ENCODE results near the gene MYO10. TPM values are rescaled to one million over a fixed set of nuclear protein-coding genes. Genes with fewer than 3 reads are reported as not detected.
"Not testable (repeated sequence)": the region's sequence is repeated elsewhere in the genome, so short reads cannot be mapped to it uniquely, and the experiment has no call there.

The MYO10 gene
- polyA plus RNA-seq, 3 donors = 38.1 to 42.3 (median 38.2) TPM

- DNase-seq (ENCODE audit: low read depth in 3 of 3, low spot score in 2 of 3) = no peak
Observed at GRCh38 chr5:16791904-16792597, 144.0 kb downstream of the MYO10 start.

DNA sequence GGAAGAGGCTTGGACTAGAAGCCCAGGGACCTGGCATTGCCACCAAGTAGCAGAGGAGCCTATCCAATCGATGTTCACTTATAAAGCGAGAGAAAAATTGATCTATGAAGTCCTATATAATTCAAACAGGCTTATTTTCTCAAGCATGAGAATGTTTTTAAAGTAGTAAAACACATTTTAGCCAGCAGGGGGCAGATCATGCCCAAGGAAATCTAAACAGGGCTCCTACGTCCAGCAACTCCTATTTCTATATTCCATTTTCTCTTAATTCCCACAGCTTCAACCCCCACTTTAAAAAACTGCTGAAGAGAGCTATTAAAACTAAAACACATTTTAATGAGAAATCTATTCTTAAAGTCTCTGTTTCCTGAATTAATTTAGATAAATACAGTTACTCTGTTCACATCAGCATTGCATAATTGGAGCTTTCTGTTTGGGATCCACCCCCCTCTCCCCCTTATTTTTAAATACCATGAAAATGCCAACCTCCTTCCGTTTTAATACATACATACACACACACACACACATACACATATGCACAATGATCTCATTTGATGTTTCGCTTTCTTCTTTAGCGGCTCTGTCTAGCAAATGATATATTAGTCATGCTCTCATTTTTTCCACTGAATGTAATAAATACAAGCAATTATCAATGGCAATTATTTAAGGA lies 144.9 kb downstream of the MYO10 start:
- DNase-seq (ENCODE audit: low read depth in 3 of 3, low spot score in 2 of 3) = peak; percentile 36 to 67 (median 48)

DNA sequence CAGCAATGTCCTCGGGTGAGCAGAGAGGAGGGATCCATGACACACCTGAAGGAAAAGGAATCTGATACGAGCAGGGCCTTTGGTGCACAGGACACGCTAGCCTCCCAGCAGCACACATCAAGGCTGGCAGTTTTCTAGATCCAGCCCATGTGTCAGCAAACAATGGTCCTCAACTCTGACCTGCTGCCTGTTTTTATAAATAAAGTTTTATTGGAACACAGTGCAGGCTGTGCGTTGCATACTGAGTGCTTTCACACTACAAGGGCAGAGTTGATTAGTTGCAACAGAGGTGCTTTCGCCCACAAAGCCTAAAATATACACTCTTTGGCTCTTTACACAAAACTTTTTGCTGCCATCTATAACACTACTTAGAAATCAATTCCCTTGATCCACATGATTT lies 147.1 kb downstream of the MYO10 start:
- no peak for DNase-seq (ENCODE audit: low read depth in 3 of 3, low spot score in 2 of 3)

- no peak for DNase-seq (ENCODE audit: low read depth in 3 of 3, low spot score in 2 of 3)
Observed at GRCh38 chr5:16787278-16787677, 148.8 kb downstream of the MYO10 start.

GRCh38 chr5:16784843-16785791 lies 151.0 kb downstream of the MYO10 start:
- DNase-seq (ENCODE audit: low read depth in 3 of 3, low spot score in 2 of 3) = no peak

DNA sequence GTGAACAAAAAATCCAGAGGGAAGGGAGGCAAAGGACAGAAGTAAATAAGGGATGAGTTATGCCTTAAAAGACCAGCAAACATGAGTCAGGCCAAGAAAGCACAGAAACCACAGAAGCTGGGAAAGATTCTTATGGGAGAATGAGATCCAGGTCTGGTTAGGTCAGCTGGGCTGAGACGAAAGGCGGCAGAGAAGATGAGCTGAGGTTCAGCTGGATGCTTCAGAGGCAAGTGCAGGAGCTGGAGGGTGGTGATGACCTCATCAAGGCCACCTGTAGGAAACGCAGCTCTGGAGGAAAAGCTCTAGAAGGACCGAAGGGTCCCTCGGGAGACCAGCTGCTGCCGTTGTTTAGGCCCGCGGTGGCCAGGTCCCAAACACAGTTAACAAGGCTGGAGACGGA lies 152.0 kb downstream of the MYO10 start:
- no peak for DNase-seq (ENCODE audit: low read depth in 3 of 3, low spot score in 2 of 3)

DNA sequence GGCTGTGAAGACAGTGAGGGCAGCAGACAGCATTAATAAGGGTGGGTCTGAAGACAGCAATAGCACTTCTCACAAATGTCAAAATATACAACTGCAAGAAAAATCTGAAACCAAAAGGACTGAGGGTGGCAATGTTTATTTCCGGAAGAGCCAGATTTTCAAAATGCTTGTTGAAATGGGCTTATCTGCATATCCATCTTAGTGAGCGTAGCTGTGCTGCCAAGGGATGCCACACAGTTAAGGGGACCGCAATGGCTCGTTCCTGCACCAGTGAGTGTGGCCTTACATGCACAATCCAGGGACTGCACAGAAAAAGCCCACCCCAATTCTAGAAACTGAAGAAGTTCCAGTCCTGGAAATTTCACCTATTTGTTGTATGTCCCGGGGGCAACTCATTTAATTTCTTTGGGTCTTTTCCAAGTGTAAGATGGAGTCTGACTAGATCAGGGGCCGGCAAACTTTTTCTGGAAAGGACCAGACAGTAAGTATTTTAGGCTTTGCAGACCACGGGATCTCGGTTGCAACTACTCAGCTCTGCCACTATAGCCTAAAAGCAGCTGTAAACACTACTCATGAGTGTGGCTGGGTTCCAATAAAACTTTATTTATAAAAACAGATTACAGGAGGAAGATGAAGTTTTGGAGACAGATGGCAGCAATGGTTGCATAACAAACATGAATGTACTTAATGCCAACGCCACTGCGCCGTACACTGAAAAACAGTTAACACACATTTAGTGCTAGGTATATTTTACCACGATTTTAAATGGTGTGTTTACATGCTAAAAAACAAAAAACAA lies 154.1 kb downstream of the MYO10 start:
- DNase-seq (ENCODE audit: low read depth in 3 of 3, low spot score in 2 of 3) = no peak

DNA sequence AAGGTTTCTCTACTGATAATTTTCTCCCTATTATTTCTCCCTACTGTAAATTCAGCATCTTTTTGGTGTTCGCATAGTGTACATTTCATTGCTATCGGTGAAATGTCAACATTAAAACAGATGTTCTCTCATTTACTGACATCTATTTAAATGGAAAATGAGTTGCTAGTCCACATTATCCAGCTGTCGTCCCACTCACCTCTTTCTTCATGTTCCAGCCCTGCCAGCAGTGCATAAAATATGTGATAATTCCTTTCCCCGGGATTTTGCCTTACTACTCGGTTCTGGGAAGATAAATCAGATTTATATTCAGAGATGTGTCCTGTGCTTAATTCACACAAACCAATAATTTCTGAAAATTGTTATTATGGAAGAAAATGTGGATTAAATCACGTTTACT lies 155.8 kb downstream of the MYO10 start:
- no peak for DNase-seq (ENCODE audit: low read depth in 3 of 3, low spot score in 2 of 3)

- no peak for DNase-seq (ENCODE audit: low read depth in 3 of 3, low spot score in 2 of 3)
Observed at GRCh38 chr5:16777432-16777831, 158.7 kb downstream of the MYO10 start.

- no peak for DNase-seq (ENCODE audit: low read depth in 3 of 3, low spot score in 2 of 3)
Observed at GRCh38 chr5:16776611-16777251, 159.4 kb downstream of the MYO10 start.

- DNase-seq (ENCODE audit: low read depth in 3 of 3, low spot score in 2 of 3) = no peak
Observed at GRCh38 chr5:16774806-16775205, 161.3 kb downstream of the MYO10 start.

GRCh38 chr5:16773991-16774390 lies 162.1 kb downstream of the MYO10 start:
- no peak for DNase-seq (ENCODE audit: low read depth in 3 of 3, low spot score in 2 of 3)

DNA sequence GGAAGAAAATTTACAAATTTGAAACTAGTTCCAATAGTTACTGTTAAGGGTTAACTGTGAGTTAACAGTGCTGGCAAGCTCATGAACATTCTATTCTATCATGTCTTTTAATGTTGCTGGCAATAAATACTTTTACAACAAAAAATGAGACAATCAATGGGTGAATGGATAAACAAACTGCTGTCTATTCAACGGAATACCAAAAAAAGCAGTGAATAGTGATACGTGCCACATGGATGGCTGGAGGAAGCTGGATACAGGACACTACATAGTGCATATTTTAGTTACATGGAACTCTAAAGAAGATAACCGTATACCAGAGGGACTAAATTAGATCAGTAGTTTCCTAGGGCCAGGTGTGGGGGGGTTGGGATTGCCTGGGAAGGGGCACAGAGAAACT lies 163.5 kb downstream of the MYO10 start:
- no peak for DNase-seq (ENCODE audit: low read depth in 3 of 3, low spot score in 2 of 3)

GRCh38 chr5:16768184-16768583 lies 167.9 kb downstream of the MYO10 start:
- no peak for DNase-seq (ENCODE audit: low read depth in 3 of 3, low spot score in 2 of 3)

GRCh38 chr5:16763211-16763610 lies 172.9 kb downstream of the MYO10 start:
- DNase-seq (ENCODE audit: low read depth in 3 of 3, low spot score in 2 of 3) = no peak

DNA sequence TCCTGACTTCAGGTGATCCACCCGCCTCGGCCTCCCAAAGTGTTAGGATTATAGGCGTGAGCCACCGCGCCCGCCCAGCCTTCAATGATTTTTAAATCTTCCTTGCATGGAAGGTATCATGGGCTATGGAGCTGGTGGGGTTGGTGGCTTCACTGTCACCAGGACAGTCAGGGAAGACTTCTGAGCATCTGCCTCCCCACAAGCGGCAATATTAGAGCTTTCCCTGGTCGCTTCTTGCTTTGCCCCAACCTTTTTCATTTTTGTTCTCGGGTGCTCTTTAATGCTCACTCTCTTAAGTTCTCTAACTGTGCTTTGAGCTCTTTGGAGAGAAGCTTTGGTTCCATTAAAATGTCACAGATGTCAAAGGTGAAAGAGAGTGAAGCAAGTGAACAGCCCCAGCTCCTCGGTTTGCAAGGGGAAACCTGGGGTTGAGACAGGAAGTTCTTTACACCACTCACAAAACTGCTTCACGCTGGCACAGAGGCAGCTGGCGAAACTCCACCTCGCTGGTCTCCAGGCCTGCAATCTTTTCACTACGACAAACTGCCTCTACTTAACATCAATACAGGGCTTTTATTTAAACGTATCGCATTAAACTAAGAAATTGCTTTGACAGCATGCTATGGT lies 176.8 kb downstream of the MYO10 start:
- DNase-seq (ENCODE audit: low read depth in 3 of 3, low spot score in 2 of 3) = peak in 1 of 3 donors; percentile 60

GRCh38 chr5:16757989-16758501 lies 178.0 kb downstream of the MYO10 start:
- DNase-seq (ENCODE audit: low read depth in 3 of 3, low spot score in 2 of 3) = no peak

DNA sequence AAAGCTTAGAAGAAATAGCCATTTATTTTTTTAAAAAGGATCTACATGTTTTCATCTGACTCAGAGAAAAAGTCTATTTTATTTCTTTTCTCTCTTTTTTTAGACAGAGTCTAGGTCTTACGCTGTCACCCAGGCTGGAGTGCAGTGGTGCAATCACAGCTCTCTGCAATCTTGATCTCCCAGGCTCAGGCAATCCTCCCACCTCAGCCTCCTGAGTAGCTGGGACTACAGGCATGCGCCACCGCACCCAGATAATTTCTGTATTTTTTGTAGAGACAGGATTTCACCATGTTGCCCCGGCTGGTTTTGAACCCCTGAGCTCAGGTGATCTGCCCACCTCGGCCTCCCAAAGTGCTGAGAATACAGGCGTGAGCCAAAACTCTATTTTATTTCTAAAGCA lies 178.5 kb downstream of the MYO10 start:
- DNase-seq (ENCODE audit: low read depth in 3 of 3, low spot score in 2 of 3) = not testable (repeated sequence)

GRCh38 chr5:16757146-16757545 lies 178.9 kb downstream of the MYO10 start:
- no peak for DNase-seq (ENCODE audit: low read depth in 3 of 3, low spot score in 2 of 3)

Measured in right renal cortex interstitium (tissue), 3 donors.